Adrenal gland (tissue), 19 donors: ENCODE data around the gene SLC25A44. TPM values are rescaled to one million over a fixed set of nuclear protein-coding genes. Genes with fewer than 3 reads are reported as not detected.

Experiments
- DNase-seq, 7 donors: peaks; one replicate each; pipeline ENCODE4 v3.0.0-alpha.2; 2019 to 2020
- H3K27ac ChIP-seq, 5 donors: fragments of 200-600 bp; sonication (generic) in 4 of 5; 1 replicate in 3 of 5; 2 replicates in 2 of 5; pipeline versions ENCODE4 v1.5.1 to v1.8.0; 2016 to 2020; ENCODE audit warnings: mild to moderate bottlenecking in 1 of 5
- H3K27me3 ChIP-seq: fragments of 200-600 bp; 2 replicates; pipeline ENCODE4 v1.8.0; 2021
- H3K36me3 ChIP-seq, 2 donors: fragments of 200-600 bp; replicated peaks in 1 of 2; 1 replicate in 1 of 2; 2 replicates in 1 of 2; pipeline versions ENCODE4 v1.5.1 to v1.8.0; 2018 to 2022
- H3K4me1 ChIP-seq, 2 donors: fragments of 200-600 bp; replicated peaks in 1 of 2; 1 replicate in 1 of 2; 2 replicates in 1 of 2; pipeline versions ENCODE4 v1.5.1 to v1.8.0; 2018 to 2021
- H3K4me3 ChIP-seq, 4 donors: fragments of 200-600 bp; sonication (generic) in 3 of 4; one replicate each; pipeline ENCODE4 v1.5.1; 2016 to 2018
- H3K9me3 ChIP-seq, 3 donors: fragments of 200-600 bp; sonication (generic) in 1 of 3; replicated peaks in 1 of 3; 1 replicate in 2 of 3; 2 replicates in 1 of 3; pipeline versions ENCODE4 v1.5.1 to v1.8.0; 2016 to 2021
- POLR2A ChIP-seq, 2 donors: fragments of 450-650 bp; IDR thresholded peaks; one replicate each; pipeline ENCODE4 v1.6.1; 2017; ENCODE audit warnings: antibody characterized with exemption in 2 of 2, mild to moderate bottlenecking in 2 of 2, moderate library complexity in 1 of 2
- WGBS, 4 donors: extraction: QIAGEN DNeasy Blood & Tissue Kit in 2 of 4; methylation state at CpG; one replicate each; pipeline versions ENCODE4 v1.1.5 to v1.1.7; 2013 to 2017; 5-methylcytosine and 5-hydroxymethylcytosine counted together
- intact Hi-C, 2 donors: fragments of 100-400 bp; cut with DNase I; formaldehyde crosslinking; loops; one replicate each; pipeline versions ENCODE4 v1.14.1 to v1.15.0; 2022 to 2023
- long read RNA-seq, 10 donors: library from polyadenylated mRNA in 3 of 10; unstranded in 2 of 10; stranded (forward) in 1 of 10; transcript quantifications; one replicate each; pipeline ENCODE4 v2.0.0 and lab custom pipeline, GENCODE V29; 2021 to 2026
- polyA plus RNA-seq, 3 donors: library from polyadenylated mRNA; stranded (reverse); fragments of 200-250 nt in 2 of 3; fragments of 350-450 nt in 1 of 3; fragmentation: Illumina TruSeq in 1 of 3; extraction: RNeasy Lipid Tissue Mini Kit (QIAGEN cat#74804) in 1 of 3; gene quantifications; one replicate each; pipeline ENCODE4 v1.2.3, GENCODE V29; 2013 to 2014
- total RNA-seq, 9 donors: library from RNA; depleted of rRNA in 4 of 9; stranded (reverse); fragments of >200 nt in 4 of 9; fragments of 120-200 nt in 1 of 9; fragmentation: NEBNext Ultra II Directional in 1 of 9; extraction: Animal tissue kit (Norgen Biotek cat#: 25700) in 1 of 9; gene quantifications; one replicate each; pipeline versions ENCODE4 v1.1.0 to v1.2.4, GENCODE V29; 2013 to 2023
- TF ChIP-seq, protein P1 (sequence below), 6 experiments: fragments of 450-650 bp in 4 of 6; fragments of 200-600 bp in 2 of 6; sonication (generic) in 1 of 6; IDR thresholded peaks; 1 replicate in 5 of 6; 2 replicates in 1 of 6; pipeline versions ENCODE4 v1.5.1 to v1.8.0; 2016 to 2021; ENCODE audit warnings: antibody characterized with exemption in 6 of 6, mild to moderate bottlenecking in 2 of 6, moderate library complexity in 1 of 6
- donor health status: healthy with polysubstance abuse.
- donor health status: Bipolar disorder and iron deficiency.
- donor health status: DM: yes; HTN: yes; CAD: no.
- donor health status: DM: no; HTN: no; CAD: no.
- donor health status: DM: no; HTN: no; CAD: no.
- donor health status: DM: yes; HTN: yes; CAD: no.

SLC25A44 gene, protein sequence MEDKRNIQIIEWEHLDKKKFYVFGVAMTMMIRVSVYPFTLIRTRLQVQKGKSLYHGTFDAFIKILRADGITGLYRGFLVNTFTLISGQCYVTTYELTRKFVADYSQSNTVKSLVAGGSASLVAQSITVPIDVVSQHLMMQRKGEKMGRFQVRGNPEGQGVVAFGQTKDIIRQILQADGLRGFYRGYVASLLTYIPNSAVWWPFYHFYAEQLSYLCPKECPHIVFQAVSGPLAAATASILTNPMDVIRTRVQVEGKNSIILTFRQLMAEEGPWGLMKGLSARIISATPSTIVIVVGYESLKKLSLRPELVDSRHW
- total RNA-seq = 10 to 100 TPM; 11.4 to 33.7 (median 16.9) TPM
- polyA plus RNA-seq = 10 to 100 TPM in 1 of 3 donors, 1 to 10 TPM in 2; 7.0 to 31.7 (median 8.6) TPM
- long read RNA-seq, donor 1, partial matches to known transcripts = 0 of 1 reads
- long read RNA-seq, donor 1, other reads (novel, unspliced or antisense) = 0 of 1 reads
- long read RNA-seq, donor 2, transcript SLC25A44-201 (4 exons, 3,482 nt) = major isoform, 5 of 5 reads
- long read RNA-seq, donor 2, partial matches to known transcripts = 0 of 5 reads
- long read RNA-seq, donor 2, other reads (novel, unspliced or antisense) = 0 of 5 reads
- long read RNA-seq, donor 3, full-length matches to known transcripts = 8 of 8 reads
- long read RNA-seq, donor 3, partial matches to known transcripts = 0 of 8 reads
- long read RNA-seq, donor 3, other reads (novel, unspliced or antisense) = 0 of 8 reads
- long read RNA-seq, donor 4, partial matches to known transcripts = 0 of 2 reads
- long read RNA-seq, donor 4, other reads (novel, unspliced or antisense) = 1 of 2 reads
- long read RNA-seq, donor 5, full-length matches to known transcripts = 26 of 34 reads
- long read RNA-seq, donor 5, partial matches to known transcripts = 0 of 34 reads
- long read RNA-seq, donor 5, other reads (novel, unspliced or antisense) = 8 of 34 reads
- long read RNA-seq, donor 6, partial matches to known transcripts = 0 of 3 reads
- long read RNA-seq, donor 6, other reads (novel, unspliced or antisense) = 0 of 3 reads
- long read RNA-seq, donor 7, full-length matches to known transcripts = 4 of 4 reads
- long read RNA-seq, donor 7, partial matches to known transcripts = 0 of 4 reads
- long read RNA-seq, donor 7, other reads (novel, unspliced or antisense) = 0 of 4 reads
- long read RNA-seq, donor 8, full-length matches to known transcripts = 4 of 4 reads
- long read RNA-seq, donor 8, partial matches to known transcripts = 0 of 4 reads
- long read RNA-seq, donor 8, other reads (novel, unspliced or antisense) = 0 of 4 reads
- long read RNA-seq, donor 9 = 0 reads
- long read RNA-seq, donor 10, partial matches to known transcripts = 0 of 2 reads
- long read RNA-seq, donor 10, other reads (novel, unspliced or antisense) = 0 of 2 reads

DNA sequence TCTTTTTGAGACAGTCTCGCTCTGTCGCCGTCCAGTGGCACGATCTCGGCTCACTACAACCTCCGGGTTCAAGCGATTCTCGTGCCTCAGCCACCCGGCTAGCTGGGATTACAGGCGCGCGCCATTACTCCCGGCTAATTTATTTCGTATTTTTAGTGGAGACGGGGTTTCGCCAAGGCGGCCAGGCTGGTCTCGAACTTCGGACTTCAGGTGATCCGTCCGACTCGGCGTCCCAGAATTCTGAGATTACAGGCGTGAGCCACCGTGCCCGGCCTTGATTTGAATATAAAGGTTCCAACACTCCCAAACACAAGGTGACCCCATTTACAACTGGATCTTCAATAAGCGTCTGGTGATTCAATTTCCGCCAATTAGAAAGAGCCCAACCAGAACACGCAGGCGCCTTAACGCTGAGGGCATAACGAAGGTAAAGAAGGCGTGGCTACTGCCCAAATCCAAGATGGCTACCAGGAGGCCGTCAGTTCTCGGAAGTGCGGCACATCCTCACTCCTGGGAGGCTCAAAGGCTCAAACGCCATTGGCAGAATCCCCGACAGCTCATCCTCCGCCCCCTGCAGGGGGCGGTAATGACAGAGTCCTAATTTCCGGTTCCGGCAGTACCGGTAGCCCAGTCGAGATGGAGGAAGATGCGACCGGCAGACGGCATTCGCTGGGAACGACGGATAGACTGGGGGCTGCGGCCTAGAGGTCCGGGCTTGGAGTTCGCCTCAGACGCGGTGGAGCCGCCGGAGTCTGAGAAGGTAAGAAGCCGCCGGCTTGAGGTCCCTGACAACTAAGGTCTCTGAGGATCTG lies at the start of gene SLC25A44:
SLC25A44 (plus strand) TSS at position 617 of the 812 bp plus-strand sequence. CDS start 5,744 bp downstream, outside the sequence.
- Histone ChIP-seq H3K27me3 (no peaks in the 10 kb centered on the region), H3K4me1 (peaks cover 0 to 17% of the 10 kb centered on the region in 2 donors), H3K36me3 (peaks cover 0 to 7% of the 10 kb centered on the region in 2 donors), H3K27ac (peak within 1 kb of the TSS in 3 of 5 donors; percentile 56 to 83 (median 80)), H3K9me3 (no peaks in the 10 kb centered on the region), H3K4me3 (peak within 1 kb of the TSS; percentile 10 to 83 (median 74))
- 2 to 17% (median 3%) methylated on average over 17 to 59 of the region's 59 CpGs for WGBS, 4 donors
- peak; percentile 97 to 99 (median 98) for DNase-seq
- intact Hi-C loops = no loop called here
- TF ChIP-seq, protein P1, sequence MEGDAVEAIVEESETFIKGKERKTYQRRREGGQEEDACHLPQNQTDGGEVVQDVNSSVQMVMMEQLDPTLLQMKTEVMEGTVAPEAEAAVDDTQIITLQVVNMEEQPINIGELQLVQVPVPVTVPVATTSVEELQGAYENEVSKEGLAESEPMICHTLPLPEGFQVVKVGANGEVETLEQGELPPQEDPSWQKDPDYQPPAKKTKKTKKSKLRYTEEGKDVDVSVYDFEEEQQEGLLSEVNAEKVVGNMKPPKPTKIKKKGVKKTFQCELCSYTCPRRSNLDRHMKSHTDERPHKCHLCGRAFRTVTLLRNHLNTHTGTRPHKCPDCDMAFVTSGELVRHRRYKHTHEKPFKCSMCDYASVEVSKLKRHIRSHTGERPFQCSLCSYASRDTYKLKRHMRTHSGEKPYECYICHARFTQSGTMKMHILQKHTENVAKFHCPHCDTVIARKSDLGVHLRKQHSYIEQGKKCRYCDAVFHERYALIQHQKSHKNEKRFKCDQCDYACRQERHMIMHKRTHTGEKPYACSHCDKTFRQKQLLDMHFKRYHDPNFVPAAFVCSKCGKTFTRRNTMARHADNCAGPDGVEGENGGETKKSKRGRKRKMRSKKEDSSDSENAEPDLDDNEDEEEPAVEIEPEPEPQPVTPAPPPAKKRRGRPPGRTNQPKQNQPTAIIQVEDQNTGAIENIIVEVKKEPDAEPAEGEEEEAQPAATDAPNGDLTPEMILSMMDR (IDR thresholded peaks at IDR 0.05) = peak; percentile 28 to 68 (median 54)
- TF ChIP-seq POLR2A (IDR thresholded peaks at IDR 0.05) = peak; percentile 21 to 65

DNA sequence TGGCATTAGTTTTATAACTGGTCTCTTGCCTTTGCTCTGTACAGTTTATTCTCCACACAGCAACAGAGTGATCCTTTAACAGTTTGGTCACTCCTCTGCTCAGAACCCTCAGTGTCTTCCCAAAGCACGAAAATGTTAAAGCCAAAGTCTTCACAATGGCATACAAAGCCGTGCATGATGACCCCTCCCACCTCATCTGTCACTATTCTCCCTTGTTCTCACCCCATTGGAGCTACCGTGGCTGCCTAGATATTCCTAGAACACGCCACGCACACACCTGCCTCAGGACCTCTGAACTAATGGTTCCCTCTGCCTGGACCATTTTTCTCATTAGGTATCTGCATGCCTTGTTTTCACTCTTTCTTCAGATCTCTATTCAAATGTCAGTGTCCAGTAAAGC lies 49.2 kb upstream of the SLC25A44 start:
- Histone ChIP-seq H3K27me3 (no peaks in the 10 kb centered on the region), H3K27ac (no peak overlapping the region), H3K4me1 (peaks cover 0 to 14% of the 10 kb centered on the region in 2 donors), H3K4me3 (no peak overlapping the region), H3K9me3 (no peaks in the 10 kb centered on the region), H3K36me3 (peaks cover 0 to under 1% of the 10 kb centered on the region in 2 donors)
- TF ChIP-seq POLR2A (IDR thresholded peaks at IDR 0.05) = no peak
- TF ChIP-seq, protein P1 (IDR thresholded peaks at IDR 0.05) = no peak
- intact Hi-C loops = loop anchor here (5.0 kb wide), 2 partner anchors 78 to 83 kb away; no protein-coding TSS in a partner anchor
- WGBS, 4 donors = 51 to 65% (median 64%) methylated on average over 5 of the region's 5 CpGs
- no peak for DNase-seq

DNA sequence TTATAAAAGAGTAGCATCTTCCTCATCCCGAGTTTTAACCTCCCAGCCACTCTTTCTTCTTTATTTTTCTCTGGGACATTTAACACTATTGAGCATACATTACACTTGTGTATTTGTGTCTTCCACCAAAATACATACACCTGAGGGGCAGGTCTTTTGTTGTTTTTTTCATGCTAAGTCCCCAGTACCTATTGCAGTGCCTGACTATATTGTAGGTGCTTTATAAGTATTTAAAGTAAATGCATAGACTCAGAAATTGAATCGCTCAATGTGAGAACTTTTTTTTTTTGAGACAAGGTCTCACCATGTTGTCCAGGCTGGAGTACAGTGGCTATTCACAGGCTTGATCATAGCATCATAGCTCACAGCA lies 48.3 kb upstream of the SLC25A44 start:
- Histone ChIP-seq H3K9me3 (no peaks in the 10 kb centered on the region), H3K27ac (no peak overlapping the region), H3K27me3 (no peaks in the 10 kb centered on the region), H3K4me3 (no peak overlapping the region), H3K4me1 (peaks cover 0 to 14% of the 10 kb centered on the region in 2 donors), H3K36me3 (no peaks in the 10 kb centered on the region)
- WGBS, 4 donors = 40 to 52% (median 50%) methylated on average over 2 of the region's 2 CpGs
- no peak for TF ChIP-seq POLR2A (IDR thresholded peaks at IDR 0.05)
- TF ChIP-seq, protein P1 (IDR thresholded peaks at IDR 0.05) = no peak
- intact Hi-C loops = loop anchor here (5.0 kb wide), 2 partner anchors 77 to 82 kb away; no protein-coding TSS in a partner anchor
- DNase-seq = no peak
